ENCODE results near the gene ROM1. TPM values are rescaled to one million over a fixed set of nuclear protein-coding genes. Genes with fewer than 3 reads are reported as not detected.
A peak's percentile ranks its signal among the peaks of the same experiment; 100 is the strongest.

The ROM1 gene
- total RNA-seq, 1 experiment from 2014 or later, result 3.1 TPM

GRCh38 chr11:62599069-62599696 lies 13.9 kb upstream of the ROM1 start:
- no peaks in the 10 kb centered on the region for H3K27me3 ChIP-seq (replicated peaks)
- H3K36me3 ChIP-seq, result peaks cover 85% of the 10 kb centered on the region
- H3K9me3 ChIP-seq (replicated peaks), result no peaks in the 10 kb centered on the region
- peaks cover 28% of the 10 kb centered on the region for H3K4me1 ChIP-seq (replicated peaks)
- H3K4me3 ChIP-seq, result peak overlapping the region; percentile 90; the same call in 1 of the 2 replicates
- no peak overlapping the region for H3K27ac ChIP-seq
- peak; percentile 98 to 100 for DNase-seq (ENCODE audit: low read depth in 1 of 2, low spot score in 2 of 2)

DNA sequence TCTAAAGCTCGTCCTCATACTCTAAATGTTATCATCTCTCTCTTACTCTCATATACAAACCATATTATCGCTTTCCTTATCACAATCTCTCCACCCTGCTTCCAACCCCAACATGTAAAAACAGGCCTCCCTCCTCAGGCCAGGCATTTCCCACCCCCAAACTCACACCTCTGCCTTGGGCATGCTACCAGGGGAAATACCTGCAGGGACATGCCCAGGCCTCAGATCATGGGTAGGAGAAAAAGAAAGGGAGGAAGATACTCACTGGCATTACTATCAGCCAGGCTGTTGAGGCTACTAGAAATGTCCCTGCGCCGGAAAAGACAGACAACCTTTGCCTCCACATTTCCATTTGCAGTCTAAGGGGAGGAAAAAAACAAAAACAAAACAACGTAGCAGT lies 13.2 kb upstream of the ROM1 start:
- H3K36me3 ChIP-seq, result peaks cover 78% of the 10 kb centered on the region
- no peaks in the 10 kb centered on the region for H3K27me3 ChIP-seq (replicated peaks)
- H3K9me3 ChIP-seq (replicated peaks), result no peaks in the 10 kb centered on the region
- DNase-seq (ENCODE audit: low read depth in 1 of 2, low spot score in 2 of 2), result no peak
- peaks cover 28% of the 10 kb centered on the region for H3K4me1 ChIP-seq (replicated peaks)
- peak overlapping the region; percentile 90 for H3K4me3 ChIP-seq
- H3K27ac ChIP-seq, result no peak overlapping the region

DNA sequence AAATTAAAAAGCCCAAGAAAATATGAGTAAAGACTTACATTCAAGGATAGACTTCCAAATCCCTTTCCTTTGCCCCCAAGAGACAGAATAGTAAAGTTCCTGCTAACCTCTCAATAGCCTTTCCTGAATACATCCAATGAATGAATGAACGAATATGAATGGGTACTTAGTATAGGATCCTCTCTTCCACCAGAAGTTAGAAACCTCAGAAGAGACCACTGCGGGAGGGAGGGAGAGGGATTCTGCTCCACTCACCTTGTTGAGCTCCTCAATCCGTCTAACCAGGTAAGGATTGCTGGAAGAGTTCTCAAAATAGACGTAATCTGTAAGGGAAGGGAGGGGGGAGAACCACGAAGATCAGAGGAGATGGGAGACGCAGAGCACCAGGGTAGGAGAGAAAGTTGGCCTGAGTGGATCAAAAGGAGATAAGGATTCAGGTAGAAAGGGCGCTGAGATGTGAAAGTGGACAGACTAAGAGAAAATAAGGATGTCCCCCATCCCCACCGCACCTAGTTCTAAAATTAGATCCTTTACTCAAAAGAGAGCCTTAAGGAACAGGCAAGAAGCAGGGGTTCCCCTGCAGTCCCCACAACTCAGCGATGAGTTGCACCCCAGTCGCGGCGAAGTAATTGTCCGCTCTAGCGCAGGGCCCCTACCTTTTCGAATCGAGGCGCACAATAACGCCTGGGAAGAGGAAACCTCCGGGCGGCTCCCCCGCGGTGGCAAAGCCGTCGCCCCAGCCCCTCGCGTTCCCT lies 12.5 kb upstream of the ROM1 start:
- Histone ChIP-seq H3K27me3 (replicated peaks) (no peaks in the 10 kb centered on the region), H3K27ac (peak overlapping the region; percentile 71), H3K9me3 (replicated peaks) (no peaks in the 10 kb centered on the region), H3K4me3 (peak overlapping the region; percentile 90), H3K36me3 (peaks cover 77% of the 10 kb centered on the region), H3K4me1 (replicated peaks) (peaks cover 28% of the 10 kb centered on the region)
- DNase-seq (ENCODE audit: low read depth in 1 of 2, low spot score in 2 of 2), result peak in 1 of 2 experiments; percentile 41

GRCh38 chr11:62601122-62601371 lies 12.0 kb upstream of the ROM1 start:
- Histone ChIP-seq H3K4me1 (replicated peaks) (peaks cover 28% of the 10 kb centered on the region), H3K4me3 (peak overlapping the region; percentile 90), H3K27me3 (replicated peaks) (no peaks in the 10 kb centered on the region), H3K9me3 (replicated peaks) (no peaks in the 10 kb centered on the region), H3K27ac (peak overlapping the region; percentile 71), H3K36me3 (peaks cover 73% of the 10 kb centered on the region)
- no peak for DNase-seq (ENCODE audit: low read depth in 1 of 2, low spot score in 2 of 2)

DNA sequence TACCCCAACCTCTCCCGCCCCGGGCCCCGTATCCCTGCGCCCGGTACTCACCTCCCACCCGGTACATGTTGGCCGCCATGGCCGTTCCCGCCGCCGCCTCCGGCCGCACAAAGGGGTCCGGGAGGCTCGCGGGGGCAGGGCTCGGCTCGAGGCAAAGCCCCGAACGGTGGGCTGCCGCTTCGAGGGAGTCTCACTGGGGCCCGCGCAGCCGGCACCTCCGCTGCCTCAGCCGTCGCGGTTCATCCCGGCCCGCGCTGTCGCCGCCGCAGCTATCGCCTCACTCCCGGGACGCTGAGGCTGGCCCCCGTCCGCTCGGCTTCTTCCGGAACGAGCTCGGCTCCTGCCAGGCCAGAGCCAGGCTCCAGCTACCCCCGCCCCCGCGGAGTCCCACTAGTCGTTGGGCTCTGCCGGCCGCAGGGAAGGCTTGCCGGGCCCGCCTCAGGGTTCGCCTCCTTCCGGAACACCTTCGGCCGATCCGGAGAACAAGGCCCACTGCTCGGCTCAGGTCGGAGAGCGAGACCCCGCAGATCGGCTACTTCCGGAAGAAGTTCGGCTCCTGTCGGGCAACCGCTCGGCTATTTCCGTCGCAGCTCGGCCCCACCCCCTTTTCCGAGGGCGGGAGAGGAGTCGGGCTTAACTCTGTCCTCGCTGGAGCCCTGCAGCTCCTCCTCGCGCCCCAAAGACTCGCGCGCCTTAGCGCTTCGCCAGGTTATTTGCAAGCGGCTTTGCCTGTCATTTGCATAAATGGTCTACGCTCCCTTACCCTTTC lies 11.5 kb upstream of the ROM1 start, which contains the start of gene MTA2:
MTA2 (minus strand) TSS at position 494 of the 769 bp plus-strand sequence; CDS start at position 79, 415 bp downstream.
- Histone ChIP-seq H3K9me3 (replicated peaks) (no peaks in the 10 kb centered on the region), H3K4me3 (peak within 1 kb of the TSS; percentile 90), H3K27me3 (replicated peaks) (no peaks in the 10 kb centered on the region), H3K4me1 (replicated peaks) (peaks cover 28% of the 10 kb centered on the region), H3K27ac (peak within 1 kb of the TSS; percentile 71), H3K36me3 (peaks cover 68% of the 10 kb centered on the region)
- peak; percentile 100 for DNase-seq (ENCODE audit: low read depth in 1 of 2, low spot score in 2 of 2)

- H3K27me3 ChIP-seq (replicated peaks), result no peaks in the 10 kb centered on the region
- no peaks in the 10 kb centered on the region for H3K9me3 ChIP-seq (replicated peaks)
- H3K4me1 ChIP-seq (replicated peaks), result peaks cover 28% of the 10 kb centered on the region
- no peak overlapping the region for H3K27ac ChIP-seq
- H3K4me3 ChIP-seq, result peak overlapping the region; percentile 90
- H3K36me3 ChIP-seq, result peaks cover 63% of the 10 kb centered on the region
- DNase-seq (ENCODE audit: low read depth in 1 of 2, low spot score in 2 of 2), result peak in 1 of 2 experiments; percentile 83
Measured at GRCh38 chr11:62602141-62603071, 10.7 kb upstream of the ROM1 start.

- DNase-seq (ENCODE audit: low read depth in 1 of 2, low spot score in 2 of 2), result no peak
- H3K4me1 ChIP-seq (replicated peaks), result peaks cover 28% of the 10 kb centered on the region
- no peak overlapping the region for H3K4me3 ChIP-seq
- no peaks in the 10 kb centered on the region for H3K27me3 ChIP-seq (replicated peaks)
- H3K36me3 ChIP-seq, result peaks cover 61% of the 10 kb centered on the region
- no peaks in the 10 kb centered on the region for H3K9me3 ChIP-seq (replicated peaks)
- no peak overlapping the region for H3K27ac ChIP-seq
Measured at GRCh38 chr11:62603072-62603408, 10.0 kb upstream of the ROM1 start.

- DNase-seq (ENCODE audit: low read depth in 1 of 2, low spot score in 2 of 2), result no peak
- Histone ChIP-seq H3K9me3 (replicated peaks) (no peaks in the 10 kb centered on the region), H3K36me3 (peaks cover 55% of the 10 kb centered on the region), H3K27me3 (replicated peaks) (no peaks in the 10 kb centered on the region), H3K27ac (no peak overlapping the region), H3K4me3 (no peak overlapping the region), H3K4me1 (replicated peaks) (peaks cover 25% of the 10 kb centered on the region)
Measured at GRCh38 chr11:62603776-62604299, 9.2 kb upstream of the ROM1 start.

DNA sequence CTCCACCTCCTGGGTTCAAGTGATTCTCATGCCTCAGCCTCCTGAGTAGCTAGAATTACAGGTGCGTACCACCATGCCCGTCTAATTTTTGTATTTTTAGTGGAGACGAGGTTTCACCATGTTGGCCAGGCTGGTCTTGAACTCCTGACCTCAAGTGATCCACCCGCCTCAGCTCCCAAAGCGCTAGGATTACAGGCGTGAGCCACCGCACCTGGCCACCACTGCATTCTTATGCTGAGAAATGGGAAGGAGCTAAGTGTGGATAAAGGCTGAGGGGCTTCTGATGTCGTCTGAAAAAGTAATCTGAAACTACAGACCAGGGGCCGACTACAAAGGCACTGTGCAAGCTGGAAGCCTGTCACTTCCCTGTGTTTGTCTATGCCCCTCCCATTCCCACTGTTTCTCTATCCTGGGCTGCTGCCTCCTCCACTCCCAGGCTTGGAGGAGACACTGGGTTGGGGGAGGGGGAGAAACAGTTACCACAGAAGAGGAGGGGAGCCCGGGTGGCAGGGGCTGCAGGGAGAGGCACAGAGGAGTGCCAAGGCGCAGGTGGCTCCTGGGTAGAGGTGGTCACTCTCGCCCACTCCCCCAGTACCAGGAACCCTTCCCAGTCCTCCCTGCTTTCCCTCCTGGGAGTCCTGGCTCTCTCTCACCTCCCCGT lies 8.5 kb upstream of the ROM1 start:
- Histone ChIP-seq H3K27me3 (replicated peaks) (no peaks in the 10 kb centered on the region), H3K27ac (no peak overlapping the region), H3K36me3 (peaks cover 56% of the 10 kb centered on the region), H3K9me3 (replicated peaks) (no peaks in the 10 kb centered on the region), H3K4me3 (no peak overlapping the region), H3K4me1 (replicated peaks) (peaks cover 17% of the 10 kb centered on the region)
- DNase-seq (ENCODE audit: low read depth in 1 of 2, low spot score in 2 of 2), result no peak

- Histone ChIP-seq H3K4me3 (no peak overlapping the region), H3K36me3 (peaks cover 56% of the 10 kb centered on the region)
- no peak for DNase-seq (ENCODE audit: low read depth in 1 of 2, low spot score in 2 of 2)
Measured at GRCh38 chr11:62605467-62605866, 7.6 kb upstream of the ROM1 start.

DNA sequence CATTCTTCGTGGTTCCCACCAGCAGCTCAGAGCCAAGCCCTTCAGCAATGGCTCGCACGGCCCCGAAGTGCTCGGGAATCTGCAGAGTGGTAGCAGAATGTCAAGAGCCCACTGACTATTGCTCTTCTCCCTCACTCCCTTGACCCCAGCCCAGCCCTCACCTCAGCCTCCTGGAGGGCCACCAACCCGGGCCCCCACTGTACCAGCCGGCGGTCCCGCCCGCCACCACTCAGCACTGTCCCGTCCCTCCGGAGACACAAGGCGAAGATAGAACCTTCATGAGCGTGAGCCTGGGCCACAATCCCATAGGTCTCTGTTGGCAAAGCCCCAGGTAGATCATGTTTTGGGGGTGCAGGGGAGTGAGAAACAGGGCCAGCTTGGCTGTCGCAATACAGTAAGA lies 7.2 kb upstream of the ROM1 start:
- H3K4me3 ChIP-seq, result no peak overlapping the region
- H3K9me3 ChIP-seq (replicated peaks), result no peaks in the 10 kb centered on the region
- DNase-seq (ENCODE audit: low read depth in 1 of 2, low spot score in 2 of 2), result no peak
- H3K27me3 ChIP-seq (replicated peaks), result no peaks in the 10 kb centered on the region
- peaks cover 56% of the 10 kb centered on the region for H3K36me3 ChIP-seq
- no peak overlapping the region for H3K27ac ChIP-seq
- H3K4me1 ChIP-seq (replicated peaks), result peaks cover 13% of the 10 kb centered on the region

More at GRCh38 chr11:62605467-62605866, 7.6 kb upstream of the ROM1 start:
- Histone ChIP-seq H3K9me3 (replicated peaks) (no peaks in the 10 kb centered on the region), H3K4me1 (replicated peaks) (peaks cover 10% of the 10 kb centered on the region), H3K27me3 (replicated peaks) (no peaks in the 10 kb centered on the region), H3K27ac (no peak overlapping the region)

GRCh38 chr11:62607714-62608113 lies 5.3 kb upstream of the ROM1 start:
- H3K9me3 ChIP-seq (replicated peaks), result no peaks in the 10 kb centered on the region
- peaks cover 15% of the 10 kb centered on the region for H3K4me1 ChIP-seq (replicated peaks)
- no peak overlapping the region for H3K27ac ChIP-seq
- no peak overlapping the region for H3K4me3 ChIP-seq
- DNase-seq (ENCODE audit: low read depth in 1 of 2, low spot score in 2 of 2), result no peak
- no peaks in the 10 kb centered on the region for H3K27me3 ChIP-seq (replicated peaks)
- H3K36me3 ChIP-seq, result peaks cover 49% of the 10 kb centered on the region

GRCh38 chr11:62608776-62609175 lies 4.3 kb upstream of the ROM1 start:
- Histone ChIP-seq H3K4me1 (replicated peaks) (peaks cover 13% of the 10 kb centered on the region), H3K27ac (no peak overlapping the region), H3K4me3 (no peak overlapping the region), H3K36me3 (peaks cover 47% of the 10 kb centered on the region), H3K27me3 (replicated peaks) (no peaks in the 10 kb centered on the region), H3K9me3 (replicated peaks) (no peaks in the 10 kb centered on the region)
- DNase-seq (ENCODE audit: low read depth in 1 of 2, low spot score in 2 of 2), result no peak

Measured in SJSA1 (cell line).